Fibroblast of upper back skin (primary cell): Measurements from ENCODE around the gene TRIM59.

Source experiments
- DNase-seq: peaks from one replicate; pipeline ENCODE4 v3.0.0-alpha.2; 2013

Gene TRIM59, protein sequence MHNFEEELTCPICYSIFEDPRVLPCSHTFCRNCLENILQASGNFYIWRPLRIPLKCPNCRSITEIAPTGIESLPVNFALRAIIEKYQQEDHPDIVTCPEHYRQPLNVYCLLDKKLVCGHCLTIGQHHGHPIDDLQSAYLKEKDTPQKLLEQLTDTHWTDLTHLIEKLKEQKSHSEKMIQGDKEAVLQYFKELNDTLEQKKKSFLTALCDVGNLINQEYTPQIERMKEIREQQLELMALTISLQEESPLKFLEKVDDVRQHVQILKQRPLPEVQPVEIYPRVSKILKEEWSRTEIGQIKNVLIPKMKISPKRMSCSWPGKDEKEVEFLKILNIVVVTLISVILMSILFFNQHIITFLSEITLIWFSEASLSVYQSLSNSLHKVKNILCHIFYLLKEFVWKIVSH

DNA sequence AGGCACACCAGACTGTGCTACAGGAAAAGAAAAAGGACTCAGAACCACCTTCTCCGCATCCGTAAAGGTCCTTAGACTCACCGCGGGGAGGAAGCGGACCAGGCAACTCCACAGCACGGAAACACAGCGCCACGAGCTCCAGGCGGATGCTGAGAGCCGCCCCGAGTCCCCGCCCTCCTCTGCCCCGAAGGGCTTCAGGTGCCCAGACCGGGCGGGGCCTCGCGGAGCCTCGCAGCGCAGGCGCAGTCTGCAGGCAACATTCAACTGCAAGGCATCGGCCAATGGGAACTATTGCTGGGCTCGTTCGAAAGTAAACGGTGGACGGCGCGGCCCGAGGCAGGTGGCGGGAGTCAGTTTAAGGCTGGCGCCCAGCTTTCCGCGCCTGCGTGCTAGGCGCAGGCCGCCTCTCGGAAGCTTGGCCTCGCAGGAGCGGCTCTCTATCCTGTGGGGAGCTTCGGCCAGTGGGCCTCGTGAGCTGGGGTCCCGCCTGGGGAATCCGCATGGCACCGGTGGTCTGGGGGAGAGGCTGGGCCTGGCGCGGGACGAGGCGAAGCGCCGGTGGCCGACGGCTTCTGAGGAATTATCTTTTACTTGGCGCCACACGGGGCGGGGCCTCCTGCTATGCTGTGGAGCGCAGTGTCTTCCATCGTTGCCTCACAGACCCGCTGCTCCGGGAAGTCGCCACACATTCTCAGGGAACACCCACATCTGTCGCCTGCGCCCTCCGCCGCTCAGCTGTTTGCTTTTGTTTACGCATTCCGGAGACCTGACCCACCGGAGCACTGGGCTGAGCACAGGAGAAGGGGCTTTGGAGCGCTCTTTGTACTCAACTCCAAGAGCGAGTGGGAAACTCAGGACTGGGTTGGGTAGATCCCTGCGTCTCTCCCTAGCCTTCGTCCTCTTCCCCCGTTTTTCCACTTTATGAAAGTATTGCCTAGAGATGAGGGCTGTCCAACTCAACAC, at the start of gene TRIM59:
Gene TRIM59, minus strand, starts transcription at position 151 of the 963 bp plus-strand sequence. CDS start 10,603 bp downstream, outside the sequence.
- peak; percentile 98 for DNase-seq

DNA sequence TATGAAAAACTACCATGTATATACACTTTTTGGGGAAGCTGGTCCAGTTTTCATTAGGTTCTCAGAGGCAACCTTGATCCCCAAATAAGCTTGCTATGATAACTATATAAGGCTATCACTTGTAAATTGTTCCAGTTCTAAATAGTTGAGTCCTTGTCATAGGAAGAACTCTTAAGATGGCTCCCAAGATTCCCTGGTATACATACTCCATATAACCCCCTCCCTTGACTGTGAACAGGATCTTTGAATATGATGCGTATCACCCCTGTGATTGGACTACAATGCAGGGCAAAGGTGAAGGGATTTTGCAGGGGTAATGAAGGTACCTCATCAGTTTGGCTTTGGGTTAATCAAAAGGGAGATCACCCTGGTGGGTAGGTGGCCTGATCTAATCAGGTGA, 48.6 kb upstream of the TRIM59 start:
- DNase-seq, result no peak

DNA sequence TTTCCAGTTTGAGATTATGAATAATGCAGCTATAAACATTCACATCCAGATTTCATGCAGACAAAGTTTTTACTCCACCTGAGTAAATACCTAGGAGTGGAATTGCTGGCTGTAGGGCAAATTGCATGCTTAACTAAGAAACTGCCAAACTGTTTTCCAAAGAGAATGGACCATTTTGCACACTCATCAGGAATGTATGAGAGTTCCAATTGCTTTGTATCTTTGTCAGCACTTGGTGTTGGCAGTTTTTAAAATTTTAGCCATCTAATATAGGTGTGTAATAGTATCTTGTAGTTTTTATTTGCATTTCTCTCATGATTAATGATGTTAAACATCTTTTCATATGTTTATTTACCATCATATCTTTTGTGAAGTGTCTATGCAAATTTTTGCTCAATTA, 40.6 kb upstream of the TRIM59 start:
- no peak for DNase-seq

DNA sequence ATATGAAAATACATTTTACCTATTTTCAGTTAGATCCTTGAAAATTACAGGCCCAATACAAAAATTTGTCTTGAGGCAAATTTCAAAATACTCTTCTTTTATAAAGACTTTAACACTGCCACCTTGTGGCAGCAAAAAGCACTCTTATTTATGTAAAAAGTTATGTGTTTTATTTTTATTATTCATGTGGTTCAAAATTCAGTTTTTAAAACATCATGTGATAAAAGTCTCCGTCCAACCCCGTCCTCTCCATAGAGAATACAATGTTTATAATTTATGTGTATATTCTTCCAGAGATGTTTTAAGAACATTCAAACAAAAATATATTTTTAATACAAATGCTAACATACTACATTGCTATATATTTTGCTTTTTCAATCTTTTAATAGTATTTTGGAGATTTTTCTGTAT, 36.9 kb upstream of the TRIM59 start:
- DNase-seq, result peak; percentile 62

DNA sequence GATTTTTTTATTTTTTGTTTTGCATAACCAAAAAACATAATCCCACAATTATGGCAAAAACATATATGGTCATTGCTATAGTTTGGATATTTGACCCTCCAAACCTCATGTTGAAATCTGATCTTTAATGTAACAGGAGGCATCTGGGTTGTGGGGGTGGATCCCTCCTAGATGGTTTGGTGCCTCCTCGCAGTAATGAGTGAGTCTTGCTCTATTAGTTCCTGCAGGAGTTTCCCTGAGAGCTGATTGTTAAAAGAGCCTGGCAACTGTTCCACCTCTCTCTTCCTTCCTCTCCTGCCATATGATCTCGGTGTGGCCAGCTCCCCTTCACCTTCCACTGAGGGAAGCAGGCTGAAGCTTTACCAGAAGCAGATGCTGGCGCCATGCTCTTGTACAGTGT, 33.2 kb upstream of the TRIM59 start:
- no peak for DNase-seq

DNA sequence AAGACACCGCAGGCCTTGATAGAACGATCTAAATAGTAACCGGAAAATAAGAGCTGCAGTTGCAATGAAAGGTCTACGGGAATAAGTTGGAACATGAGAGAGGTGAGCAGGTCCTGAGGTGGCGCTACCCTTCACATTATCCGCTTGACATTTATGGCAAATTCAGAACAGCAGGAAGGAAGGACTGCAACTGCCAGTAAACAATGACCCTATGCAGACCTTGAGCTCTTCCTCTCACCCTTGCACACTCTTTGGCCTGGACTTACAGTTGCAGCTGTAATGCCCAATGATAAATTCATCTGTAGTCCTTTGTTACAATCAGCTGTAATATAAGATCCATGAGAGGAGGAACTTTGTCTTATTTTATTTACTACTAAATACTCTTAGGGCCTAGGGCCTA, 32.3 kb upstream of the TRIM59 start:
- no peak for DNase-seq

DNA sequence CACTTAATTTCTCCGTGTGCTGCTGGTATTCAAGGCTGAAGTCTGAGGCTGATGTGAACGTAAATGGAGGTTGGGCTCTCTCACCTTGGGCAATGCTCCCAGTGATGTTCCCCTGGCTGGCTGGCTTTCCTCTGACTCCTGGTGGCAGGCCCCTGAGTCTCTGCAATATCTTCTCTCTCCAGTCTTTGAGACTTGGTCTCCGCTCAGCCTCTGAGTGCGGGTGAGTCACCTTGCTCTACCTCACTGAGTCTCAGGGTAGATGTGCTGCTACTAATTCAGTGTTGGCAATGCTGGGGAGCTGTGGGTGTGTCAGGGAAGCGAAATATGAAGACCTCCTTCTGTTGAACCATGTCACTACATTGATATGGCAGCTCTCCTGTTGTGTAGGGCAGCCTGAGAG, 31.3 kb upstream of the TRIM59 start:
- DNase-seq, result peak; percentile 46

DNA sequence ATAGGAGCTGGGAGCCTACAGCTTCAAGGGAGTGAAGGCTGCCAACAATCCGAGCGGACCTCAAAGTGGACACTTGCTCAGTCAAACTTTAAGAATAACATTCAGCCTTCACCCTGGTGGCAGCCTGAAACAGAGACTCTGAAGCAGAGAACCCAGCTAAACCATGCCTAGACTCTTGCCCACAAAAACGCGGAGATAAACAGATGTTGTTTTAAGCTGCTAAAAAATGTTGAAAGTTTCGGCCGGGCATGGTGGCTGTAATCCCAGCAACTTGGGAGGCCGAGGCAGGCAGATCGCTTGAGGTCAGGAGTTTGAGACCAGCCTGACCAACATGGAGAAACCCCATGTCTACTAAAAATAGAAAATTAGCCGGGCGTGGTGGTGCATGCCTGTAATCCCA, 29.8 kb upstream of the TRIM59 start:
- DNase-seq, result no peak

DNA sequence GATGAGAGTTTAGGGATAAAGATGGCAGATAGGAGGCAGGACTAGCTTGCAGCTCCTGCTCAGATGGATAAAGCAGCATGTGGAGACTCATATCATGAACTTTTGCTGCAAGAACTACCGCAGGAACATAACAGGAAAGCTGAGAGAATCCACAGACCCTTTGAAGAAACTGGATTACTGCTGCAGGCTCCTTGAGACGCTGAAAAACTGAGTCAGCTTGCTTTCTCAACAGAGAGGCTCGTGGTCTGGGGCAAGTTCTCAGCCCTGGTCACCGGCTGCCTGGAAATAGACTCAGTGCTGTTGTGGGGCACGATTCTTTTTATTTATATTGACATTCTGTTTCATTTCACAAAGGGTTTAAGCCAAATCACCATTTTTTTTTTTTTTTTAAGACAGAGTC, 28.8 kb upstream of the TRIM59 start:
- DNase-seq, result peak; percentile 72

DNA sequence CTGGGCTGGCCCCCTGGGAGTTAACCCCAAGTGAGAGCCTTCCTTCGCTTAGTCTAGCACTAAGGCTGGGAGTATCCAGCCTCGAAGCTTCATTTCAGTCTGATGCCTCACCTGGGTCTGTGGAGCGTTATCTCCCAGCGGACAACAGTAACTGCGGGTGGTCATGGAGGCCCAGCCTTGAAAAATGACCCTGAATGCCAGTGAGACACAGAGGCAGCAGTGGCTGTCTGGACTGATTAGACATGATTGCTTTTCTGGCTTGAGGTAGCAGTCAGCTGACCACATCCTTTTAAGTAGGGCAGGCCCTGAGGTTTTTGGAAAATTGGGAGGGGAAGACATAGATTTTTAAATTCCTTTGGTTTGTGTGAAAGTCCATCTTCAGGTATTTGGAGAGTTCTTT, 28.2 kb upstream of the TRIM59 start:
- DNase-seq, result peak; percentile 63

DNA sequence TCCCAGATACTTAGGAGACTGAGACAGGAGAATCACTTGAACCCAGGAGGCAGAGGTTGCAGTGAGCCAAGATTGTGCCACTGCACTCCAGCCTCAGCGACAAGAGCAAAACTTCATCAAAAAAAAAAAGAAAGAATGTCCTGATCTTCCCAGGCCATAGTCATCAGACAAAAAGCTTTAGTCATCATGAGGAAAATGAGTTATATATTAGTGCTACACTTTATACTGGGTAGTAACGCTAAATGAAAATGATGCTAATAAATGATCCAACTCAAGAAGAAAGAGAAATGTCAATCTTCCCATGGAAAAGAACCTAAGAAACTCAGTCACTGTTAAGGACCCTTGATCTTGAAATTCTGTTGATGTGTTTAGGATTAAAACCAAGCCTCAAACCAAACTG, 26.3 kb upstream of the TRIM59 start:
- no peak for DNase-seq

DNA sequence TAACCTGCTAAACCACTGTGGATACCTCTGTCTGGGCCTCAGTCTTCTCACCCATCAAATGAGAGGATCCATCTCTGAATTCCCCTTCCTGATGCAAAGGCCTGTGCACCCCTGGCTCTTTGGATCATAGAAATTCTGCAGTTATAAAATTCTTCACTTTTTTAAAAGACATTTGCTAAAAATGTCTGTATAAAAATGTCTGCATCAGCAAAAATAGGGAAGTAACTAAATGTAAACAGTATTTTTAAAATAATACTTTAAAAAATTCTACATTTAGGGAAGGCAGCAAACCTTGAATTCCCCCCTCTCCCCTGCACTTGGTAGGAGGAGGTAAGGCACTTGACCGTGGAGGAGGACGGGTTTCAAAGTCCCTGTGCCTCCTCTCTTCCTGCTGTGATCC, 25.6 kb upstream of the TRIM59 start:
- DNase-seq, result no peak

DNA sequence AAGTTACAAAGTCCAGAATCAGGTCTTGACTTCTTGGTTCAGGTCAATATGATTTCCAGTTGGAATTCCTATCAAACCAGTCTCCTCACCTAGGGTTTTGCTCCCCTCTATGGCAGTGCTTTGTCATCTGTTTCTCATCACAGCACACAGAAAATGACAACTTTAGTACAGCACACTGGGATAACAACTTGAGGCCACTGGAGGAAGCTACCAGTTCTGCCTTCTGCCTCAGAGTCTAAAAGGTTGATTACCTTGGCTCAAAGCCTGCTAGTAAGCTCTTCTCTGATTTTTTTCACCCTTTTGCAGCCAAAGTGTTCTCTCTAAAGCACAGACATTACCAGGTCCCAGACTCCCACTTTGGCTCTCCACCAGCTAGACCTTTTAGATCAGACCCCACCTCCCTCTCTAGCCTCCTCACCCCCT, 24.8 kb upstream of the TRIM59 start:
- peak; percentile 92 for DNase-seq

DNA sequence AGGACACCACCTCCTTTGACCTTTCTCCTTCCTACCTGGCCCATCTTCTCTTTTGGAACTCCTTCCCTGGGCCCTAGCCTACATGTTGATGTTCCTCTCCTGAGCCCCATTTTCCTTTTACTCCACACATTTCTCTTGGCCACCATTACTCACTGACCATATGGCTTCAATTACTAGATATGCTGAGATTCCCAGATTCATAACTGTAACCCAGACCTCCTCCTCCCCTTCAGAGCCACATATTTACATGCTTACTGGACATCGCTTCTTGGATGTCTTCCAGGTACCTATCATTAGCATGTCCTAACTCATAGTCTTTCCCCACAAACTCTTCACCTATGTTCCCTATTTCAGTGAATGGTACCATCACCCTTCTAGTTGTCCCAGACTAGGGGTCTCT, 24.4 kb upstream of the TRIM59 start:
- peak; percentile 99 for DNase-seq

DNA sequence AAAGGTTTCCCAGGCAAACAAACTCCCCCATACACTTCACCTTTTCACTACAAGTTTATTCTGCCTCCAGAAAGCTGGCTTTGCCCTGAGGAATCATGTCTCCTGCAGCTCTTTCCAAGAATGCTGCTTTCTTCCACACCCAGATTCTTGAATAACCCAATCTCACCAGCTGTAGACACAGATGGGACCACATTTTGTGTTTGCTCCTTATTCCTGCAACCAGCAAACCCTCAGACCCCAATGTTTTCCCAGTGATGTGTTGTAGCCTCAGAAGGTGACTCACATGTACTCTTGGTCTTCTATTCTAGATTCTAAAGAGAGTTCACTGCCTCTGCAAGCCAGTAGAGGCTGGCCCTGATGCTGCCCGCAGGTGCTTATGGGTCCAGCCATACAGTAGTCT, 23.6 kb upstream of the TRIM59 start:
- DNase-seq, result peak; percentile 96

DNA sequence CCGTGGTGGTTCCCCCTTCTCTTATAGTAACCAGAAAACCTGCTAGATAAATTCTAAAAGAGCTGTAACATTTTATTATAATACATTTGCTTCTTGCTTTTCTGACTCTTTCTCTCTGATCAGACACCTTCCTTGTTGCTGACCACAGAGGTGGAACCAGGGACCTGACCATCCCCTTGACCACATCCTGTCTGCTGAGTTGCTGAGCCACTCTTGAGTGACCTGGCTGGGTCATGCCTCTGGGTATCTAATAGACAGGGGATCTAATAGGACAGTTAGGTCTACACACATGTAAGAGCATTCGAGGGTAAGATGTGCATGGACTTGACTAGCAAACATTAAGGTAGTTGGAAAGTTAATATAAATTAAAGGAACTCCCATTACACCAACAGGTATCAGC, 22.8 kb upstream of the TRIM59 start:
- no peak for DNase-seq

DNA sequence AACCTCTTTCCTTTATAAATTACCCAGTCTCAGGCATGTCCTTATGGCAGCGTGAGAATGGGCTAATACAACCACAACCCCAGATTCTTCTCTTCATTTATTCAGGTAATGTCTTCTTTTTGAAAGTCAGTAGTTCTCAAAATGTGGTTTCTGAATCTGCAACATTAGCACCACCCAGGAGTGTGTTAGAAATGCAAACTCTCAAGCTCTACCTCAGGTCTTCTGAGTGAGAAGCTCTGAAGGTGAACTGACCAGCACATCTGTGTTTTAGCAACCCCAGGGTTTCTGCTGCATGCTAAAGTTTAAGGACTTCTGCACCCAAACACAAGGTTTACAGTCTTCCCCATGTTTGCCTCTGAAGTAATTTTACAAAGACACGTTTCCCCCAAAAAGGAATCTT, 22.3 kb upstream of the TRIM59 start:
- DNase-seq, result no peak

DNA sequence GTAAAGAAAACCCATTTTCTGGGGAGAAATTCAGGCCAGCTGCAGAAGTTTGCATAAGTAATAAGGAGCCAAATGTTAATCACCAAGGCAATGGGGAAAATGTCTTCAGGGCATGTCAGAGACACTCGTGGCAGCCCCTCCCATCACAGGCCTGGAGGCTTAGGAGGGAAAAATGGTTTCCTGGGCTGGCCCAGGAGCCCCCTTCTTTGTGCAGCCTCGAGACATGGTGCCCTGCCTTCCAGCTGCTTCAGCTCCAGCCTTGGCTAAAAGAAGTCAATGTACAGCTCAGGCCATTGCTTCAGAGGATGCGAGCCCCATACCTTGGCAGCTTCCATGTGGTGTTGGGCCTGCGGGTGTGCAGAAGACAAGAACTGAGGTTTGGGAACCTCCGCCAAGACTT, 20.6 kb upstream of the TRIM59 start:
- DNase-seq, result no peak

DNA sequence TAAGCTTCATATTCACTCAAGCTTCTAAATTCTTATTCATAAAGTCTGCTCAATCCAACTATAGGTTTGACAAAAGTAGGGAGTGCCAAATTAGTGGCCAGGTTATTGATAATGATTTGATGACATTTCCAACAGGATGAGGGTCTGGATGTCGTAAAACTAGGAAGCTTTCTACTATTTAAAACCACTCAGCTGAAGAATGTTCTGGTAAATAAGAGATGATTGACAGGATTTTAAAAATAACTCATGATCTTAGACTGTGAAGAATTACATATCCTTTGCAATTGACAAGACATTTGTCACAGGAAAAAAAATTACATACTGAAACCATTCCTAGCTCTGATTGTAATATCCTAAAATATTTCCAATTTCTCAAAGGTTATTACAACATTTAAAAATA, 15.4 kb upstream of the TRIM59 start:
- no peak for DNase-seq

DNA sequence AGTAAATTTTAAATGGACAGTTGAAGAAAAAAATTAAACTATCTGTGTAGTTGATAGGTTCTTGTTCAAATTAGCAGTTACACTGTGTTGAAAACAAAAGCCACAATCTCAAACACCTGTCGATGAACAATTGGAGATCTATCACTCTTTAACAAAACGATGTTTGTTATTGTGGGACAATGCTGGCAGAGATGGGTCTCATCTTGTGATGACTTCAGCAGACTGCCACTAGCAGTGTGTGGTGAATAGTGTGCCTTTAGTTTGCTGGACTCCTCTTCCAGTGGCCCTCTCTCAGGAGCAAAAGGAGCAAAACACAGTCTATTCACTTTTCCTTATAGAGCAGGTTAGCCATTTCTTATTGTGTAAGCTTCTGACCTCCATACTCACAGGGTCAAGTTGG, 14.7 kb upstream of the TRIM59 start:
- no peak for DNase-seq

DNA sequence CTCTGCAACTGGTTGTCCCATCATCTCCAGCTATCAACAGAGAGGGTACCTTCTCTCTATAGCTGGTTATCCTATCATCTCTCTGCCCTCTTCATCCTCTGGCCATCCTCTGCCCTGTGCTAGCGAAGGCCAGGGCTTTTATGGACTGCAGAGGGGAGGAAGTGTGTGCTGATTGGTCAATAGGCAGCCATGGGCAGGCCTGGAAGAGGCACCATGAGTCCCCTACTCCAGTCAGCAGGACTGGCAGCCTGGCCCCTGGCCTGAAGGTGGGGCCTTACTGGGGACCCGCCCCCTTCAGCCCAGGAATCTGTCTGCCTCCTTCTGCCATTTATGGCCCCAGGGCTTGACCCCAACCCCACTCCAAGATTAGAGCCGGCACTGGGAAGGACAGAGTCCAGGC, 10.4 kb upstream of the TRIM59 start:
- no peak for DNase-seq

DNA sequence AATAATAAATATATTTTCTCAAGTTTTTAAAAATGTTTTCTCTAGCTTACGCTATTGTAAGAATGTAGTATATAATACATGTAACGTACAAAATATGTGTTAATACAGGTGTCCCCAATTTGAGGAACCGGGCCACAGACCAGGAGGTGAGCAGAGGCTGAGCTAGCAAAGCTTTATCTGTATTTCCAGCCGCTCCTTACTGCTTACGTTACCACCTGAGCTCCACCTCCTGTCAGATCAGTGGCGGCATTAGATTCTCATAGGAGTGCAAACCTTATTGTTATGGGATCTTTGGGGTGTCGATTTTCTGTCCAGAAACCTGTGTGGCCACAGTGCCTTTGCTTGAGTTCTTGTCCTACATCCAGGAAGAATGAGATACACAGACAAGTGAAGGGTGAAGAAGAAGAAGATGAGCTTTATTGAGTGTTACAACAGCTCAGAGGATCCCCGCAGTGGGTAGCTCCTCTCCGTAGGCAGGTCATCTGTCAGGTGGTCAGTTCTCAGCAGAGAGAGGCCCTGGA, 9.9 kb upstream of the TRIM59 start:
- DNase-seq, result no peak

DNA sequence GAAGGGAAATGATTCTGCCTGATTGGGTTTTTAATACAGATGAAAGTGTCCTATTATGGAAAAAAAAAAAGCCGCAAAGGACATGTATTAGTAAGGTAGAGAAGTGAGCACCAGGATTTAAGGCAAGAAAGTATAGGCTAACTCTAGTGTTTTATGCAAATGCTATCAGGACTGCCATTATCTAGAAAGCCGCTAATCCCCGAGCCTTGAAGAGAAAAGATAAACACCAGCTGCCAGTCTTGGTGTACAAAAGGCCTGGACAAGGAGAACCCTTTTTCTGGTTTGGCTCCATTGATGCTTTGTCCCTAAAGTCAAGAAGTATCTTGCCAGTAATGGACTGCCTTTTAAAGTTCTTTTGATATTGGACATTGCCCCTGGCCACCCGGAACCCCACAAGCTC, 8.6 kb upstream of the TRIM59 start:
- no peak for DNase-seq

DNA sequence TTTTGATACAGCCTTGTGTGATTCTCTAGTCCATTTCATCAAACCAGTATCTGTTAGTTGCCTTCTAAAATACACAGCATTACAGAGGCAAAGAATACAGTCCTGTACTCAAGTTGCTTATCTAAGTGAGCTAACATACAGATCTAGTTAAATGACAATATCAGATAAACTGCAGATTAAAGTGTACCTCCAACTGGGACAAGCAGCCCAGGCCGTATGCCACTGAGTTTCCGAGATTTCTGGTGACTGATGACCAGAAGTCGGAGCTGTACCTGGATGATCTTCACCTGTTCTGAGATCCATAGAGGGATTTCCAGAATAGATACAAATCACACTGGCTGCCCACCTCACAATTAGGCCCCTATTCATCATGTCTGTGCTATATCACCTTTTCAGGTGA, 6.3 kb upstream of the TRIM59 start:
- DNase-seq, result no peak
